NCI-H82 (cell line): ENCODE data around the gene APC.

Source experiments
- DNase-seq: peaks from one replicate; lab custom pipeline; 2025; lab: John Stamatoyannopoulos, UW

APC gene

DNA sequence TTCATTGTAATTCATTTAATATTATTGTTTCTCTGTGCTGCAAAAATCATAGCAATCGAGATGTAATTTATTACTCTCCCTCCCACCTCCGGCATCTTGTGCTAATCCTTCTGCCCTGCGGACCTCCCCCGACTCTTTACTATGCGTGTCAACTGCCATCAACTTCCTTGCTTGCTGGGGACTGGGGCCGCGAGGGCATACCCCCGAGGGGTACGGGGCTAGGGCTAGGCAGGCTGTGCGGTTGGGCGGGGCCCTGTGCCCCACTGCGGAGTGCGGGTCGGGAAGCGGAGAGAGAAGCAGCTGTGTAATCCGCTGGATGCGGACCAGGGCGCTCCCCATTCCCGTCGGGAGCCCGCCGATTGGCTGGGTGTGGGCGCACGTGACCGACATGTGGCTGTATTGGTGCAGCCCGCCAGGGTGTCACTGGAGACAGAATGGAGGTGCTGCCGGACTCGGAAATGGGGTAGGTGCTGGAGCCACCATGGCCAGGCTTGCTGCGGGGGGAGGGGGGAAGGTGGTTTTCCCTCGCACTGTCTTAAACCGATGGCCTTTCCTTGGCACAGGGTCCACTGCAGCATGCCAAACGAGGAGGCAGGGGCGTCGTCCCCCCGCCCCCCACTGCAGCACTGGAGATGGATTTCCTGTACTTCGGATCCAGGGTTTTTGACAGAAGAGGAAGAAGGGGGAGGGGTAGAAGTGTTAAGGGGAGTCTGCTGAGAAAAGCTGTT is at the start of gene APC:
Gene APC (plus strand): TSS at position 423 of the 728 bp plus-strand sequence. CDS start 17,006 bp downstream, outside the sequence.
- no peak for DNase-seq

GRCh38 chr5:112689155-112689909 is 48.4 kb upstream of the APC start:
- DNase-seq, result no peak

- no peak for DNase-seq
These were observed 46.9 kb upstream of the APC start for GRCh38 chr5:112690605-112691338.

DNA sequence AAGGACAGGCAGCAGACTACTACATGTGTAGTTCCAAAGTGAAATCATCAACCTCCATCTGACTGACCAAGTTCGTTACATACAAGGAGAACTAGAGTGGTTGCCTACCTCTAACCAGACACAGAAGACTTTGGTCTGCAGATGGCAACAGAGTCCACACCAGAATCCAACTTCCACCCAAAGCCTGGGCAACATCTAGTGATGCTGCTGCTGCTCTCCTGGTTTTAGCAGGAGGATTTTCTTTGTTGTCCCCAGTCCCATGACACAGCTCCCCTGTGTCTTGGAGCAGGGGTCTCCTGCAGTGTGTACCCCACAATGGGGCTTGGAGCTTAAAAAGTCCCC is 46.4 kb upstream of the APC start:
- DNase-seq, result no peak

DNA sequence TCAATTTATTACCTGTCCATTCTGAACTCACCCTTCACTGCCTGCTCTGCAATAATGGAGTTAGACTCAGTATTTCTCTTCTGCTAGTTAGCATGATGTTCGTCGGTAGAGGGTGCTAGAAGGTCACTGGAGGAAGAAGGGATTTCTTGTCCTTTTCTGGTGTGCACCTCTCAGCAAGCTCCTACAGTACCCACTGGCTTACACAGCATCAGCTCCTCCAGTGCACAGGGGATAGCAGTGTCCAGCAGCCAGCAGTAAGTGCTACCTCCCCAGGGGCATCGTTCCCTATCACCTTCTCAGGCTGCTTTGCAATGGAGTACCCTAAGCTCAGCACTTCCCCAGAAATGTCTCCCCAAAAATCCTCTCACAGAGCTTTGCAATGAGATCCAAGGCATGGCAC is 45.9 kb upstream of the APC start:
- peak; percentile 66 for DNase-seq

DNA sequence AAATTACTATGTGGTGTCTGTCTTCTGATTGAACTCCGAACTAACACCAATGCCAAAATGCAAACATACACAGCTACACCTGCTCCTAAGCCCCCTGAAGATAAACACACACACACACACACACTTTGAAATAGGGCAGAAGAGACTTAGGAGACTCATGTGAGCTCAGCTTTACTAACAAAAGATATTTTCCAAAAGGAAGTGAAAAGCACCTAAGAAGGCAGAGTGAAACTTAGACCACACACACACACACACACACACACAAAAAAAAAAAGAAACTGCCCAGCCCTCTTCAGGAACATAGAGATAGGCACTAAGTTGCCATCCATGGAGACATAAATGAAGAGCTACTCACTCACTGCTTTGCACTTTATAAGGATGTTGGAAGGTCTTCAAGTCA is 45.2 kb upstream of the APC start:
- DNase-seq, result no peak

- DNase-seq, result no peak
These were observed 44.4 kb upstream of the APC start for GRCh38 chr5:112693301-112693700.

DNA sequence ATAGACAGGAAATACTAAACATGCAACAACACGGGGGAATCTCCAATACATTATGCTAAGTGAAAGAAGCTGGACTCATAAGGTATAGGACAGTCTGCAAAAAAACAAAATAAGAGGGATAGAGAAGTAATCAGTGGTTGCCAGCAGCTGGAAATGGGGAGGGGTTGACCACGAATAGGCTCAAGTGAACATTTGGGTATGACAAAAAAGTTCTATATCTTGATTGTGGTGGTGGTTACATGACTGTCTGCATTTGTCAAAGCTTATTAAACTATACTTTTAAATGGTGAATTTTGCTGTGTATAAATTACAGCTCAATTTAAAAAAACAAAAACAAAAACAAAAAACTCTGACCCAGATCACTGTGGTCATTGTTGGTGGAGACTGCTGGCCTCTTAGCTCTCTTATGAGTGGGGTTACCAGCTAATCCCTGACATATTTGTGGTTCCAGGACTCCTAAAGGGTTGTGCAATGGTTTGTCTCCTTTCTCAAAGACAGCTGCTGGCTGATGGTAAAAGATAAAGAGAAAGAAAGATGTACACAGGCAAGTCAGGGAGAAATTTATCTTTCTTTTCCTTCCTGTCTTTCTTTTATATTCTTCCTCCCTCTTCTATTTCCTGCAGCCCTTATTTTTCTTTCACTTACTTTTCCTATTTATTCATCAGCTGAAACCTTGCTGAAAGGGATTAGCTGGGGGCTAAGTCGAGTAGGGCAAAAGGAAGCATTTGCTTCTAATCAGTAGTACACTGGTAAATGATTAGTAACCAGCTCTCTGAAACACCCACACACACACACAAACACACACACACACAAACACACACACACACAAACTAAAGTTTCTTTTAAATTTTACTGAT is 42.6 kb upstream of the APC start:
- peak; percentile 44 for DNase-seq

- peak; percentile 9 for DNase-seq
These were observed 40.9 kb upstream of the APC start for GRCh38 chr5:112696786-112697185.

DNA sequence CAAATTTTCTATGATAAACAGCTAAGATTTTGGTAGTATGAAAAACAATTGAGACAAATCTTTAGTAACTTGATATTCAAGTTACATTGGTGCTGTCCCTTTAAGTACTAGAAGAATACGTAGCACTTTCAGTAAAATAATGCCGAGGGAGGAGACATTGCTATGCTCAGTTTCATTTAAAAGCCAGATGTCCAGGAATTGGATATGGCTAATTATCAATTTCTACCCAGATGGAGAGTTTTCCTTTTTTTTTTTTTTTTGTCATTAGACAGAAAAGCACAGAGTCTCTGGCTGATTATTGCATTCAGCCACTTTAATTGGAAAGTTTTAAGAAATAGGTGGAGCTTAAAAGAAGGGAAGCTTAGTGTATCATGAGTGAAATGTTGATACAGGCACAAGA is 40.4 kb upstream of the APC start:
- no peak for DNase-seq

DNA sequence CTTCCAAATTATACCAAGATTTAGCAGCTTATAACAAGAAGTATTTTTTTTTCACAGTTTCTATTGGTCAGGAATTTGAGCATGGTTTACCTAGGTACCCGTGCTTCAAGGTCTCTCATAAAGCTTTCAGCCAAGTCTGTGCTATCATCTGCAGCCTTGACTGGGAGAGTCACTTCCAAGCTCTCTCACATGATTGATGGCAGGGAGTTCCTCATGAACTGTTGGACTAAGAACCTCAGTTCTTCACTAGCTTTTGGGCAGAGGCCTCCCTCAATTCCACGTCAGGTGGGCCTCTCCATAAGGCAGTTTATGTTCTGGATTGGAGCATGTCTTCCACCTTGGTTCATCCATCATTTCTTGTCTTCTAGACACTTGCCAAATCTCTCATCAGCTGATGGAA is 39.9 kb upstream of the APC start:
- no peak for DNase-seq

GRCh38 chr5:112703866-112704820 is 33.5 kb upstream of the APC start:
- no peak for DNase-seq

DNA sequence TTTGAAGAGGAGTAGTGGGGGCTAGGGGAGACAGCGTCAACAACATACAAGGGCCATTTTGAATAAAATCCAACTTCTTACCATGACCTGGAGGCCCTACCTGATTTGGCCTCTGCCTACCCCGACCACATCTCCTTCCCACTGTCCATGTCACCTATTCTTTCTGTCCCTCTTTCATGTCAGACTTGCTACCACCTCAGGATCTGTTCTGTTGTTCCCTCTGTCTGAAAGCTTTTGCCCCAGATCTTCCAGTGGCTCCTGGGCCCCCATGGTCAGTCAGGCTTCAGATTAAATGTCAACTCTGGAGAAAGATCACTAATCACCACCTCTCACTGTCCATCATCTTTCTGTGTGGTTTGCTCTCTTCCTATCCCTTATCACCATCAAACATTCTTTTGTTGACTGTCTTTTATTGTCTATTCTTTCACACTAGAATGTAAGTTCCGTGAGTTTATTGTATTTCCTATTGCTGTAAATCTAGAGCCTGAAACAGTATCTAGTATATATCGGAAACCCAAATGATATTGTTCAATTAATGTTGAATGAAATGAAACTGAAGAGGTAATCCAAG is 31.2 kb upstream of the APC start:
- DNase-seq, result no peak

DNA sequence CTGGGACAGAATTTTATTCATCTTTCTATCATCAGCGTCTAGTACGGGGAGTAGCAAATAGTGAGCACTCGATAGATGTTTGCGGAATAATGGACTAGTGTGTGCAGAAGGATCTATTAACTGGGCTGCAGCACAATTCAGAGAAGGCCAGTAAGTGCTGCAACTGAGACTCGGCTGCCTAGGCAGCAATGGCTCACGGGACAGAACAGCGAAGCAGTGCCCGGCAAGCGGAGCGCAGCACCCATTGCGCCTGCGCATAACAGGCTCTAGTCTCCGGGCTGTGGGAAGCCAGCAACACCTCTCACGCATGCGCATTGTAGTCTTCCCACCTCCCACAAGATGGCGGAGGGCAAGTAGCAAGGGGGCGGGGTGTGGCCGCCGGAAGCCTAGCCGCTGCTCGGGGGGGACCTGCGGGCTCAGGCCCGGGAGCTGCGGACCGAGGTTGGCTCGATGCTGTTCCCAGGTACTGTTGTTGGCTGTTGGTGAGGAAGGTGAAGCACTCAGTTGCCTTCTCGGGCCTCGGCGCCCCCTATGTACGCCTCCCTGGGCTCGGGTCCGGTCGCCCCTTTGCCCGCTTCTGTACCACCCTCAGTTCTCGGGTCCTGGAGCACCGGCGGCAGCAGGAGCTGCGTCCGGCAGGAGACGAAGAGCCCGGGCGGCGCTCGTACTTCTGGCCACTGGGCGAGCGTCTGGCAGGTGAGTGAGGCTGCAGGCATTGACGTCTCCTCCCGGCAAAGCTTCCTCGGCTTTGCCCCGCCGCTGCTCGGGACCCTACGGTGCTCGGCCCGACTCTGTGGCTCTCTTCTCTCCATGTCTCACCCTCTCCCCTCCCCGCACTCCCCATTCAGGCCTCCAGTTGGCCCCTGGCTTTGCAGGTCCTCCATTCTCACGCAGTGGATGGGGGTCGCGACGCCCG is 30.2 kb upstream of the APC start:
- DNase-seq, result peak; percentile 99

- peak; percentile 33 for DNase-seq
These were observed 29.5 kb upstream of the APC start for GRCh38 chr5:112708103-112708622.

GRCh38 chr5:112709416-112709815 is 28.3 kb upstream of the APC start:
- no peak for DNase-seq

- DNase-seq, result no peak
These were observed 26.8 kb upstream of the APC start for GRCh38 chr5:112710896-112711295.

- DNase-seq, result no peak
These were observed 26.2 kb upstream of the APC start for GRCh38 chr5:112711436-112711835.

DNA sequence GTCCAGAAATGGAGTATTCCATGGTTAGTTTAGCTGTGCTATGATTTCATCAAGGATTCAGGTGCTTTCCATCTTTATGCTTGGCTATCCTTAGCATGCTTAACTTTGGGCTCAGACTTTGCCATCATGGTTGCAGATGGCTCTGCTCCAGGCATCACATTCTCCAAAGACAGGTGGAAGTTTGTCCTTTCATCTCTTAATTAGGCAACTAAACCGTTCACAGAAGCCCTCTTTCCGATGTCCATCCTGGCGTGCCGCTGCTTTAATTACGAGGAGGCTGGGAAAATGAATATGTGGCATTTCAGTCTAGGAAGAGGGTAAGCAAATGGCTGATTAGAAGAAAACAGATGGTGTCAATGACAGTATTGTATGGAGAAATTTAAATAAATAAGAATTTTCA is 24.5 kb upstream of the APC start:
- DNase-seq, result no peak
